ENCODE measurements around the gene C17orf78.

The C17orf78 gene

DNA sequence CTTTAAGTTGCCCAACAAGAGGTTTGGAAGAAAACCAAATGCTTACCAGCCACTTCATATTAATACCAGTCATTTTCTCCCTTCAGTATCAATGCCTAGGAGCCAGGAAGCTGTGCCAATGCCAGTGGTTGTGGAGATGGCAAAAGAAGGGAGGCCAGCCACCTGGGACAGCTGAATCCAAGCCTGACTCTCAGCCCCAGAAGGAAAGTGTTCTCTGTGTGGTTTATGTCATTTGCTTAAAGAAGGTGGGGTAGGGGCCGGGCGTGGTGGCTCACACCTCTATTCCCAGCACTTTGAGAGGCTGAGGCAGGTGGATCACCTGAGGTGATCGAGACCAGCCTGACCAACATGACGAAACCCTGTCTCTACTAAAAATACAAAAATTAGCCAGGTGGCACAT lies 13.4 kb downstream of the C17orf78 start:
- TF ChIP-seq EZH2phosphoT487 (IDR thresholded peaks at IDR 0.05; ENCODE audit: borderline replicate concordance, low read length) (no peak), CTCF (IDR thresholded peaks at IDR 0.05; ENCODE audit: low read depth, low read length, poor library complexity, severe bottlenecking) (no peak)
- H3K4me3 ChIP-seq (ENCODE audit: low read length) = no peak overlapping the region

DNA sequence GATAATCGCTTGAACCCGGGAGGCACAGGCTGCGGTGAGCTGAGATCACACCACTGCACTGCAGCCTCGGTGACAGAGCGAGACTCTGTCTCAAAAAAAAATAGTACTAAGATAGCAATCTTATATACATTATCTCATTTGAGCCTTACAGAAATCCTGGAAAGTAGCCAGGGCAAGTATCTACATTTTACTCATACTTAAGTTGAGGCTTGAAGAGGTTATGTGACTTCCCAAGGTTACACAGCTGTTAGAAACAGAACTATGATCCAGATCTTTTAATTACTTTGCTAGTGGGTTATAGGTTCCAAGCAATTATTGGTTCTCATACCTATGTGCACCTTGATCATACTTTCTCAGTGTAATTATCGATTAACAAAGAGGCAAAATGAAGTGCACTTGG lies 15.4 kb downstream of the C17orf78 start:
- Histone ChIP-seq H3K27ac (ENCODE audit: low read depth, low read length) (no peak overlapping the region), H3K36me3 (ENCODE audit: control insufficient read depth, low read length) (no peaks in the 10 kb centered on the region), H3K4me2 (ENCODE audit: low read length) (no peak overlapping the region), H3K79me2 (ENCODE audit: control insufficient read depth, low read length) (no peaks in the 10 kb centered on the region), H3F3A (ENCODE audit: control insufficient read depth, insufficient read depth) (no peaks in the 10 kb centered on the region), H3K27me3 (ENCODE audit: control insufficient read depth, low read length) (no peaks in the 10 kb centered on the region), H3K9me3 (ENCODE audit: control insufficient read depth, insufficient read depth, low read length) (no peaks in the 10 kb centered on the region), H3K4me1 (ENCODE audit: control insufficient read depth, low read length) (peaks cover 3% of the 10 kb centered on the region; the same call in 1 of the 2 replicates), H4K20me1 (ENCODE audit: control insufficient read depth, insufficient read depth, low read depth, low read length) (no peaks in the 10 kb centered on the region; the same call in 1 of the 2 replicates), H3K4me3 (ENCODE audit: low read length) (no peak overlapping the region), H3K9me2 (replicated peaks; ENCODE audit: control insufficient read depth, low read length) (no peaks in the 10 kb centered on the region)
- TF ChIP-seq EZH2phosphoT487 (IDR thresholded peaks at IDR 0.05; ENCODE audit: borderline replicate concordance, low read length) (no peak), CTCF (IDR thresholded peaks at IDR 0.05; ENCODE audit: low read depth, low read length, poor library complexity, severe bottlenecking) (no peak)

More for the DNA sequence above, 13.4 kb downstream of the C17orf78 start:
- H4K20me1 ChIP-seq (ENCODE audit: control insufficient read depth, insufficient read depth, low read depth, low read length) = no peaks in the 10 kb centered on the region; the same call in 1 of the 2 replicates
- peaks cover 3% of the 10 kb centered on the region; the same call in 1 of the 2 replicates for H3K4me1 ChIP-seq (ENCODE audit: control insufficient read depth, low read length)
- no peak overlapping the region for H3K27ac ChIP-seq (ENCODE audit: low read depth, low read length)
- no peaks in the 10 kb centered on the region for H3K27me3 ChIP-seq (ENCODE audit: control insufficient read depth, low read length)
- H3F3A ChIP-seq (ENCODE audit: control insufficient read depth, insufficient read depth) = no peaks in the 10 kb centered on the region
- H3K36me3 ChIP-seq (ENCODE audit: control insufficient read depth, low read length) = no peaks in the 10 kb centered on the region
- no peaks in the 10 kb centered on the region for H3K9me2 ChIP-seq (replicated peaks; ENCODE audit: control insufficient read depth, low read length)
- H3K4me2 ChIP-seq (ENCODE audit: low read length) = no peak overlapping the region
- H3K79me2 ChIP-seq (ENCODE audit: control insufficient read depth, low read length) = no peaks in the 10 kb centered on the region
- no peaks in the 10 kb centered on the region for H3K9me3 ChIP-seq (ENCODE audit: control insufficient read depth, insufficient read depth, low read length)

GRCh38 chr17:37392024-37392590 lies 16.3 kb downstream of the C17orf78 start:
- no peaks in the 10 kb centered on the region for H3K27me3 ChIP-seq (ENCODE audit: control insufficient read depth, low read length)
- H3K27ac ChIP-seq (ENCODE audit: low read depth, low read length) = no peak overlapping the region
- no peaks in the 10 kb centered on the region for H3K9me3 ChIP-seq (ENCODE audit: control insufficient read depth, insufficient read depth, low read length)
- no peaks in the 10 kb centered on the region; the same call in 1 of the 2 replicates for H4K20me1 ChIP-seq (ENCODE audit: control insufficient read depth, insufficient read depth, low read depth, low read length)
- H3K4me1 ChIP-seq (ENCODE audit: control insufficient read depth, low read length) = peaks cover 3% of the 10 kb centered on the region; the same call in 1 of the 2 replicates
- H3F3A ChIP-seq (ENCODE audit: control insufficient read depth, insufficient read depth) = no peaks in the 10 kb centered on the region
- H3K9me2 ChIP-seq (replicated peaks; ENCODE audit: control insufficient read depth, low read length) = no peaks in the 10 kb centered on the region
- no peak overlapping the region for H3K4me2 ChIP-seq (ENCODE audit: low read length)
- no peaks in the 10 kb centered on the region for H3K79me2 ChIP-seq (ENCODE audit: control insufficient read depth, low read length)
- H3K36me3 ChIP-seq (ENCODE audit: control insufficient read depth, low read length) = no peaks in the 10 kb centered on the region
- TF ChIP-seq CTCF (IDR thresholded peaks at IDR 0.05; ENCODE audit: low read depth, low read length, poor library complexity, severe bottlenecking) (no peak), EZH2phosphoT487 (IDR thresholded peaks at IDR 0.05; ENCODE audit: borderline replicate concordance, low read length) (no peak)
- no peak overlapping the region for H3K4me3 ChIP-seq (ENCODE audit: low read length)
